Right lobe of liver (tissue), 4 donors: ENCODE measurements around the gene MFSD6.

Experiments
- CTCF ChIP-seq, 4 donors: fragments of 200-600 bp in 3 of 4; fragments of 450-650 bp in 1 of 4; IDR thresholded peaks; one replicate each; pipeline versions ENCODE4 v1.5.1 to v1.8.0; 2016 to 2022; ENCODE audit warnings: antibody characterized with exemption in 4 of 4, mild to moderate bottlenecking in 2 of 4
- POLR2A ChIP-seq: fragments of 450-650 bp; IDR thresholded peaks from one replicate; pipeline ENCODE4 v1.6.1; 2017; ENCODE audit warnings: antibody characterized with exemption, mild to moderate bottlenecking
- donor health status: DM: no; HTN: no; CAD: no.
- donor health status: DM: no; HTN: no; CAD: no.
- donor health status: DM: no; HTN: yes; CAD: no.

DNA sequence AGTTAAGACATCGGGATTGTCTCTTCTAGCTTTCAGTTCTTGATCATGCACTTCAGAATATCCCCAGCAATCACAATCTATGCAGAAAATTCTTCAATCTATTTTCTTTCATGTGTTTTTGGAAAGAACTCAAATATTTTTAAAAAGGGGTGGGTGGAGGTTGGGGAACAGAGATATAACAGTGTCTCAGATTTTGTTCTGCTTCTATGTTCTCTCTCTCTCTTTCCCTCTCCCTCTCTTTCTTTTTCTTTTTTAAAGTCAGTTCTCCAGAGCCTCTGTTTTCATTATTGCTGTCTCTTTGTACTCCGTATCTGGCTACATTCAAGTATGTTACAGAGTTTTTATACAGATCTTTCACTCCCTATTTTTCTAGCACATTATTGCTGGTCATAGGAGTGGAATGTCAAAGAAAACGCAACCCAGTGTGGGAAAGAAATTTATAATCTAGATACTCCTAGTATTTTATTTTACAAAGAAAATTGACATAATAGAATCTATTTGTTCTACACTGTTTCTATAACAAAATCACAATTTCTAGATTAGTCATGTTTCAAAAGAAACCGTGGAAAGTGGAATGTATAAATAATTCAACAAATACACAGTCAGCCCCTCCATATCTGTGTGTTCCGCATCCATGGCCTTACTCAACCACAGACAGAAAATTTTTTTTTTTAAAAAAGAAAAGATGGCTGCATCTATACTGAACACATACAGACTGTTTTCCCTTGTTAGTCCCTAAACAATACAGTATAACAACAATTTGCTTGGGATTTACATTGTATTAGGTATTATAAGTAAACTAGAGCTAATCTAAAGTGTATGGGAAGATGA lies 137.6 kb downstream of the MFSD6 start:
- TF ChIP-seq CTCF (IDR thresholded peaks at IDR 0.05) (no peak), POLR2A (no peak)
